Measurements from ENCODE around the gene TBC1D24.

The TBC1D24 gene

GRCh38 chr16:2450975-2451381 lies 23.9 kb upstream of the TBC1D24 start:
- DNase-seq, result no peak

GRCh38 chr16:2451851-2452320 lies 23.0 kb upstream of the TBC1D24 start:
- DNase-seq, result no peak

GRCh38 chr16:2452650-2453049 lies 22.3 kb upstream of the TBC1D24 start:
- DNase-seq, result no peak

- DNase-seq, result no peak
Measured at GRCh38 chr16:2455081-2455845, 19.7 kb upstream of the TBC1D24 start.

- DNase-seq, result no peak
Measured at GRCh38 chr16:2456551-2457153, 18.3 kb upstream of the TBC1D24 start.

GRCh38 chr16:2457267-2457666 lies 17.7 kb upstream of the TBC1D24 start:
- no peak for DNase-seq

GRCh38 chr16:2457946-2458345 lies 17.0 kb upstream of the TBC1D24 start:
- no peak for DNase-seq

GRCh38 chr16:2458887-2459646 lies 15.9 kb upstream of the TBC1D24 start:
- DNase-seq, result no peak

GRCh38 chr16:2459647-2460390 lies 15.1 kb upstream of the TBC1D24 start, which contains the start of gene TEDC2:
TSS of gene TEDC2 (plus strand) at chr16:2460109. CDS start at chr16:2460145, 36 bp downstream.
- peak; percentile 87 for DNase-seq

- DNase-seq, result no peak
Measured at GRCh38 chr16:2460391-2460713, 14.6 kb upstream of the TBC1D24 start.

- DNase-seq, result no peak
Measured at GRCh38 chr16:2460916-2461315, 14.0 kb upstream of the TBC1D24 start.

- no peak for DNase-seq
Measured at GRCh38 chr16:2462031-2462866, 12.7 kb upstream of the TBC1D24 start.

- DNase-seq, result no peak
Measured at GRCh38 chr16:2464333-2464732, 10.6 kb upstream of the TBC1D24 start.

GRCh38 chr16:2465653-2466415 lies 9.1 kb upstream of the TBC1D24 start:
- DNase-seq, result no peak

- DNase-seq, result no peak
Measured at GRCh38 chr16:2466667-2467527, 8.0 kb upstream of the TBC1D24 start.

- peak; percentile 72 for DNase-seq
Measured at GRCh38 chr16:2467528-2468232, 7.2 kb upstream of the TBC1D24 start.

GRCh38 chr16:2468233-2468724 lies 6.6 kb upstream of the TBC1D24 start:
- DNase-seq, result peak; percentile 82

GRCh38 chr16:2468725-2469398 lies 6.1 kb upstream of the TBC1D24 start:
- DNase-seq, result peak; percentile 87
